Nephron (organoid): ENCODE results near the gene MYB.

ENCODE experiments used
- H3K27ac Mint-ChIP-seq, 3 experiments: 2 replicates each; pipeline ENCODE4 v1.8.0; 2020; ENCODE audit warnings: mixed read lengths in 3 of 3, mild to moderate bottlenecking in 2 of 3, moderate library complexity in 1 of 3
- H3K27me3 Mint-ChIP-seq: 2 replicates; pipeline ENCODE4 v1.8.0; 2021; ENCODE audit warnings: low read depth, mild to moderate bottlenecking, moderate library complexity, mixed read lengths
- H3K36me3 Mint-ChIP-seq: 2 replicates; pipeline ENCODE4 v1.8.0; 2020; ENCODE audit warnings: low read depth, mixed read lengths
- H3K4me1 Mint-ChIP-seq: 2 replicates; pipeline ENCODE4 v1.8.0; 2020; ENCODE audit warnings: mixed read lengths
- H3K4me3 Mint-ChIP-seq, 3 experiments: 2 replicates each; pipeline ENCODE4 v1.8.0; 2020; ENCODE audit warnings: mild to moderate bottlenecking in 3 of 3, mixed read lengths in 3 of 3, moderate library complexity in 2 of 3
- H3K9me3 Mint-ChIP-seq: 2 replicates; pipeline ENCODE4 v1.8.0; 2020; ENCODE audit warnings: mixed read lengths
- CTCF ChIP-seq, 3 experiments: fragments of 200-600 bp; sonication (generic); IDR thresholded peaks; one replicate each; pipeline ENCODE4 v1.5.0; 2021; ENCODE audit warnings: antibody characterized with exemption in 3 of 3; ENCODE audit not compliant: unreplicated experiment in 3 of 3

The MYB gene

GRCh38 chr6:135266675-135267074, 85.6 kb downstream of the MYB start:
- H3K4me3 Mint-ChIP-seq: no peak overlapping the region
- no peak for TF ChIP-seq CTCF (IDR thresholded peaks at IDR 0.05; ENCODE audit: unreplicated experiment in 3 of 3)
- no peaks in the 10 kb centered on the region for H3K9me3 Mint-ChIP-seq
- no peak overlapping the region for H3K27ac Mint-ChIP-seq
- peaks cover 24% of the 10 kb centered on the region for H3K27me3 Mint-ChIP-seq
- H3K36me3 Mint-ChIP-seq: no peaks in the 10 kb centered on the region
- no peaks in the 10 kb centered on the region for H3K4me1 Mint-ChIP-seq

GRCh38 chr6:135267085-135267484, 86.0 kb downstream of the MYB start:
- Mint-ChIP-seq H3K36me3 (no peaks in the 10 kb centered on the region), H3K27me3 (peaks cover 24% of the 10 kb centered on the region), H3K9me3 (no peaks in the 10 kb centered on the region), H3K27ac (no peak overlapping the region), H3K4me3 (no peak overlapping the region), H3K4me1 (no peaks in the 10 kb centered on the region)
- no peak for TF ChIP-seq CTCF (IDR thresholded peaks at IDR 0.05; ENCODE audit: unreplicated experiment in 3 of 3)

- no peak for TF ChIP-seq CTCF (IDR thresholded peaks at IDR 0.05; ENCODE audit: unreplicated experiment in 3 of 3)
- no peaks in the 10 kb centered on the region for H3K9me3 Mint-ChIP-seq
- no peak overlapping the region for H3K27ac Mint-ChIP-seq
- H3K36me3 Mint-ChIP-seq: no peaks in the 10 kb centered on the region
- no peaks in the 10 kb centered on the region for H3K4me1 Mint-ChIP-seq
- peaks cover 21% of the 10 kb centered on the region for H3K27me3 Mint-ChIP-seq
- H3K4me3 Mint-ChIP-seq: no peak overlapping the region
These were observed 87.2 kb downstream of the MYB start for GRCh38 chr6:135268263-135268662.

- no peak for TF ChIP-seq CTCF (IDR thresholded peaks at IDR 0.05; ENCODE audit: unreplicated experiment in 3 of 3)
- no peaks in the 10 kb centered on the region for H3K4me1 Mint-ChIP-seq
- H3K36me3 Mint-ChIP-seq: no peaks in the 10 kb centered on the region
- H3K27me3 Mint-ChIP-seq: peaks cover 21% of the 10 kb centered on the region
- H3K27ac Mint-ChIP-seq: no peak overlapping the region
- H3K9me3 Mint-ChIP-seq: no peaks in the 10 kb centered on the region
- no peak overlapping the region for H3K4me3 Mint-ChIP-seq
These were observed 87.6 kb downstream of the MYB start for GRCh38 chr6:135268740-135269139.
